ENCODE data around the gene ERFL.
A peak's percentile ranks its signal among the peaks of the same experiment; 100 is the strongest.

ERFL gene

GRCh38 chr19:41883821-41884733 is 44.2 kb downstream of the ERFL start (continued):
- TF ChIP-seq ZBTB44 (tag by site-specific recombination; IDR thresholded peaks at IDR 0.05) (peak; percentile 76), ZNF335 (tag by site-specific recombination; conservative IDR thresholded peaks at IDR 0.05) (peak; percentile 98), ZNF354C (tag by site-specific recombination; IDR thresholded peaks at IDR 0.05; ENCODE audit: borderline replicate concordance, low read depth) (no peak), ZNF404 (tag by site-specific recombination; IDR thresholded peaks at IDR 0.05) (no peak), ZNF292 (tag by site-specific recombination; IDR thresholded peaks at IDR 0.05; ENCODE audit: borderline replicate concordance, low read depth) (no peak), ZNF596 (tag by site-specific recombination; IDR thresholded peaks at IDR 0.05) (no peak), ZNF707 (tag by site-specific recombination; IDR thresholded peaks at IDR 0.05) (no peak), ZNF19 (tag by site-specific recombination; IDR thresholded peaks at IDR 0.05; ENCODE audit: low read depth) (no peak), ZNF148 (tag by site-specific recombination; IDR thresholded peaks at IDR 0.05; ENCODE audit: borderline replicate concordance) (peak; percentile 98), ZNF785 (tag by site-specific recombination; IDR thresholded peaks at IDR 0.05) (peak; percentile 93), ZBTB49 (tag by site-specific recombination; IDR thresholded peaks at IDR 0.05; ENCODE audit: low read depth) (peak; percentile 24; the same call in 1 of the 2 replicates), ZNF48 (tag by site-specific recombination; IDR thresholded peaks at IDR 0.05) (no peak), INSM2 (tag by site-specific recombination; IDR thresholded peaks at IDR 0.05) (peak; percentile 91), ZNF626 (tag by site-specific recombination; IDR thresholded peaks at IDR 0.05) (no peak), ZNF768 (tag by site-specific recombination; IDR thresholded peaks at IDR 0.05) (peak; percentile 99), IKZF3 (tag by site-specific recombination; IDR thresholded peaks at IDR 0.05) (no peak), ZNF184 (tag by site-specific recombination; IDR thresholded peaks at IDR 0.05) (no peak), SALL2 (tag by site-specific recombination; IDR thresholded peaks at IDR 0.05; ENCODE audit: borderline replicate concordance) (no peak), EGR2 (tag by site-specific recombination; IDR thresholded peaks at IDR 0.05; ENCODE audit: low read depth) (peak; percentile 58; the same call in 1 of the 2 replicates), ZNF37A (tag by site-specific recombination; IDR thresholded peaks at IDR 0.05) (no peak), ZNF223 (tag by site-specific recombination; IDR thresholded peaks at IDR 0.05) (no peak), SCRT2 (tag by site-specific recombination; IDR thresholded peaks at IDR 0.05) (peak; percentile 45; the same call in 1 of the 2 replicates), ZNF18 (tag by site-specific recombination; IDR thresholded peaks at IDR 0.05) (no peak; the same call in 1 of the 2 replicates), PRDM6 (tag by site-specific recombination; IDR thresholded peaks at IDR 0.05) (no peak), KLF16 (tag by site-specific recombination; IDR thresholded peaks at IDR 0.05) (peak; percentile 99), ZSCAN16 (tag by site-specific recombination; IDR thresholded peaks at IDR 0.05) (0 out of 2 replicates have a peak, but pooled peaks have one; percentile 12), ZNF658 (tag by site-specific recombination; IDR thresholded peaks at IDR 0.05) (no peak)
